ENCODE data around the gene KCNC1.

KCNC1 gene

GRCh38 chr11:17788084-17788483, 53.5 kb downstream of the KCNC1 start:
- DNase-seq (ENCODE audit: low read depth): no peak
- no peak overlapping the region for H3K4me3 ChIP-seq (ENCODE audit: low read depth, low read length)
- TF ChIP-seq, protein P1, sequence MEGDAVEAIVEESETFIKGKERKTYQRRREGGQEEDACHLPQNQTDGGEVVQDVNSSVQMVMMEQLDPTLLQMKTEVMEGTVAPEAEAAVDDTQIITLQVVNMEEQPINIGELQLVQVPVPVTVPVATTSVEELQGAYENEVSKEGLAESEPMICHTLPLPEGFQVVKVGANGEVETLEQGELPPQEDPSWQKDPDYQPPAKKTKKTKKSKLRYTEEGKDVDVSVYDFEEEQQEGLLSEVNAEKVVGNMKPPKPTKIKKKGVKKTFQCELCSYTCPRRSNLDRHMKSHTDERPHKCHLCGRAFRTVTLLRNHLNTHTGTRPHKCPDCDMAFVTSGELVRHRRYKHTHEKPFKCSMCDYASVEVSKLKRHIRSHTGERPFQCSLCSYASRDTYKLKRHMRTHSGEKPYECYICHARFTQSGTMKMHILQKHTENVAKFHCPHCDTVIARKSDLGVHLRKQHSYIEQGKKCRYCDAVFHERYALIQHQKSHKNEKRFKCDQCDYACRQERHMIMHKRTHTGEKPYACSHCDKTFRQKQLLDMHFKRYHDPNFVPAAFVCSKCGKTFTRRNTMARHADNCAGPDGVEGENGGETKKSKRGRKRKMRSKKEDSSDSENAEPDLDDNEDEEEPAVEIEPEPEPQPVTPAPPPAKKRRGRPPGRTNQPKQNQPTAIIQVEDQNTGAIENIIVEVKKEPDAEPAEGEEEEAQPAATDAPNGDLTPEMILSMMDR (IDR thresholded peaks at IDR 0.05; ENCODE audit: control insufficient read depth, extremely low read depth, insufficient read depth): no peak

DNA sequence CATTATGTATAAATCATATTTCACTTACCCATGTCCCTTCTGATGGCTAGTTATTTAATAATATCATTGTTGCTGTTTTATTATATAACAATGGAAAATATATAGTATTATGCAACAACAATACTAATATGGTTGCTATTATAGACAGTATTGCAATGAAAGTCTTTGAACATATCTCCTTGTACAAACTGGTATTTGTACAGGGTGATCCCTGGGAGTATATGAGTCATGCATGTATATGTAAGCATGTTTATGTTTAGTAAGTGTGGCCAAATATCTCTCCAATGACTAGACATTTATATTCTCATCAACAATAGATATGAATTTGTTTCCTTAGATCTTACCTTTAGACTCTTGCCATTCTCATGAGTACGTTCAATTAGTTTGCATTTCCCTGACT, 55.9 kb downstream of the KCNC1 start:
- H3K4me3 ChIP-seq (ENCODE audit: low read depth, low read length): no peak overlapping the region
- DNase-seq (ENCODE audit: low read depth): no peak
- TF ChIP-seq, protein P1 (IDR thresholded peaks at IDR 0.05; ENCODE audit: control insufficient read depth, extremely low read depth, insufficient read depth): no peak

GRCh38 chr11:17791144-17791543, 56.6 kb downstream of the KCNC1 start:
- no peak for DNase-seq (ENCODE audit: low read depth)
- TF ChIP-seq, protein P1 (IDR thresholded peaks at IDR 0.05; ENCODE audit: control insufficient read depth, extremely low read depth, insufficient read depth): no peak
- H3K4me3 ChIP-seq (ENCODE audit: low read depth, low read length): no peak overlapping the region

DNA sequence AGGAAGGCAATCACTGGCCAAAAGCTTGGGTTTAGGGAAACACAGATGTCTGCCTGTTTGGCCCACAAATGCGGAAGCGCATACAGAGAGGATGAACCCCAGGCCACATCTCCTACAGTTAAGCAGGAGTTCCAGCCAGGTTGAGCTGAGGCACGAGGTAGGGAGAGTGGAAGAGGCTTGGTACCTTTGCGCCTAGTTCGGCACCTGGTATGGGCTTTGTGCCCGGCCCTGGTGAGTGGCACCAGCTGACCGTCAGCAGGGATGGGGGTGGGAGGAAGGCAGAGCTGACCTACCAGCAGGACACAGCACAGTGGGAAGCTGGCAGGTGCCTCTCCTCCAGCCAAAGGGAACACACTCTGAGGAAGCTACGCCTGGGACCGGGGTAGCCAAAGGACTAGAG, 57.6 kb downstream of the KCNC1 start:
- TF ChIP-seq, protein P1 (IDR thresholded peaks at IDR 0.05; ENCODE audit: control insufficient read depth, extremely low read depth, insufficient read depth): no peak
- DNase-seq (ENCODE audit: low read depth): no peak
- H3K4me3 ChIP-seq (ENCODE audit: low read depth, low read length): no peak overlapping the region

DNA sequence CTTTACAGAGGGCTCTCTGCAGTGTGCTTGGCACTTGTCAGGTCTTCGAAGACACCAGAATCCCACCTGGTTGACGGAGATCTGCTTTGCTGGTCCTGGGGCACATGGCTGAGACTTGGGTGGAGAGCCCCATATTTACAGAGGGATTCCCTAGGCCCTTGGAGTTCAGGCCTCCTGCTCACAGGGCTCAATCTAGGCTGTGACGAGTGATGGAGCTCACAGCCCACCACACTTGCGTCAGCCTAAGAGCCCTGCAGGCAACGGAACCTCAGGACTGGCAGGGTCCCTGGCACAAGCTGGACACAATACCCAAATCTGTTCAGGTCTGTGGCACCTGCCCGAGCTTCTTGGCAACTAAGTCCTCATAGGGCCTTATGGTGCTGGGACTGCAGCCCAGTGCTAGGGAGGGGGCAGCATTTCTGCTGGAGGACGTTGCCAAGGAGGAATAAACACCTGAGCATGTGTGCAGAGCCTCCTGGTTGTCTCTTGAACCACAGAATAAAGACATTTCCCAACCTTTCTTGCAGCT, 59.1 kb downstream of the KCNC1 start:
- no peak for DNase-seq (ENCODE audit: low read depth)
- TF ChIP-seq, protein P1 (IDR thresholded peaks at IDR 0.05; ENCODE audit: control insufficient read depth, extremely low read depth, insufficient read depth): no peak

GRCh38 chr11:17794981-17795380, 60.4 kb downstream of the KCNC1 start:
- no peak for DNase-seq (ENCODE audit: low read depth)
- TF ChIP-seq, protein P1 (IDR thresholded peaks at IDR 0.05; ENCODE audit: control insufficient read depth, extremely low read depth, insufficient read depth): no peak
- H3K4me3 ChIP-seq (ENCODE audit: low read depth, low read length): no peak overlapping the region

More for the DNA sequence above, 59.1 kb downstream of the KCNC1 start:
- no peak overlapping the region for H3K4me3 ChIP-seq (ENCODE audit: low read depth, low read length)

DNA sequence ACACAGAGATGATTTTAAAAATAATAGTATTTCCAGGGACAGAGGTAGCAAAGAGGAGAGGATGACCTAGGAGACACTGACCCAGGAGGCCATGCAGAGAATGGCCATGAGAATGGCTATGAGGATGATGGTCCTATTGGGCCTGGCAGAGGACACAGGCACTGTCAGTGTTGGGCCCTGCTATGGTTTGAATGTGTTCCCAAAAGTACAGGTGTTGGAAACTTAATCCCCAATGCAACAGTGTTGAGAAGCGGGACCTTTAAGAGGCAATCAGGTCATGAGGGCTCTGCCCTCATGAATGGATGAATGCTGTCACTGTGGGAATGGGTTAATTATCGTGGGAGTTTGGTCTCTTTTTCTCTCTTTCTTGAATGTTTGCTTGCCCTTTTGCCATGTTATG, 61.6 kb downstream of the KCNC1 start:
- DNase-seq (ENCODE audit: low read depth): no peak
- TF ChIP-seq, protein P1 (IDR thresholded peaks at IDR 0.05; ENCODE audit: control insufficient read depth, extremely low read depth, insufficient read depth): no peak
- no peak overlapping the region for H3K4me3 ChIP-seq (ENCODE audit: low read depth, low read length)

Measured in LNCaP clone FGC (cell line).